ENCODE measurements around the gene ARID3A.
A peak's percentile ranks its signal among the peaks of the same experiment; 100 is the strongest.

ARID3A gene

DNA sequence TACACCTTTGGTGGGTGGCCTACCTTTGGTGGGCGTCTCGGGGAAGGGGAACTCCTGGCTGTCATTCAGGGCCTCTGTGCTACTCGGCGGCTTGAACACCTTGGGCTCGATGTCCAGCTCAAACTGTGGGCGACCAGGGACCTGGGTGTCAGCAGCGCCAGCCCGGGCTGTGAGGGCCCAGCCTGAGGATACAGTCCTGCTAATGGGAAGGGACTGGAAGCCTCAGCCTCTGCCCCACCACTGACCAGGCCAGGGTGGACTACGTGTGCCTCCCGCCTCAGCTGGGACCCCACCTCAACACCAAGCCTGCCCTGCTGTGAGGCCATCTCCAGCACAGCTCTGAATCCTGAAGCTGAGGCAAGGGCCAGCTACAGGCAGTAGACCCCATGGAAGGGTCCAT is 87.4 kb downstream of the ARID3A start:
- Histone ChIP-seq H3K27me3 (no peaks in the 10 kb centered on the region), H4K20me1 (peaks cover 75 to 98% (median 89%) of the 10 kb centered on the region in 11 experiments), H3K4me3 (no peak overlapping the region), H3K9ac (no peak overlapping the region; a peak in 1 of 22 replicates), H3K4me1 (peaks cover 12 to 21% (median 20%) of the 10 kb centered on the region in 10 experiments), H3K9me3 (replicated peaks in 1 of 11) (no peaks in the 10 kb centered on the region), H3K36me3 (peaks cover 72 to 97% (median 84%) of the 10 kb centered on the region in 11 experiments), H3K4me2 (no peak overlapping the region), H3K27ac (no peak overlapping the region)
- no peak for TF ChIP-seq Cebpa-rat (IDR thresholded peaks at IDR 0.05)

DNA sequence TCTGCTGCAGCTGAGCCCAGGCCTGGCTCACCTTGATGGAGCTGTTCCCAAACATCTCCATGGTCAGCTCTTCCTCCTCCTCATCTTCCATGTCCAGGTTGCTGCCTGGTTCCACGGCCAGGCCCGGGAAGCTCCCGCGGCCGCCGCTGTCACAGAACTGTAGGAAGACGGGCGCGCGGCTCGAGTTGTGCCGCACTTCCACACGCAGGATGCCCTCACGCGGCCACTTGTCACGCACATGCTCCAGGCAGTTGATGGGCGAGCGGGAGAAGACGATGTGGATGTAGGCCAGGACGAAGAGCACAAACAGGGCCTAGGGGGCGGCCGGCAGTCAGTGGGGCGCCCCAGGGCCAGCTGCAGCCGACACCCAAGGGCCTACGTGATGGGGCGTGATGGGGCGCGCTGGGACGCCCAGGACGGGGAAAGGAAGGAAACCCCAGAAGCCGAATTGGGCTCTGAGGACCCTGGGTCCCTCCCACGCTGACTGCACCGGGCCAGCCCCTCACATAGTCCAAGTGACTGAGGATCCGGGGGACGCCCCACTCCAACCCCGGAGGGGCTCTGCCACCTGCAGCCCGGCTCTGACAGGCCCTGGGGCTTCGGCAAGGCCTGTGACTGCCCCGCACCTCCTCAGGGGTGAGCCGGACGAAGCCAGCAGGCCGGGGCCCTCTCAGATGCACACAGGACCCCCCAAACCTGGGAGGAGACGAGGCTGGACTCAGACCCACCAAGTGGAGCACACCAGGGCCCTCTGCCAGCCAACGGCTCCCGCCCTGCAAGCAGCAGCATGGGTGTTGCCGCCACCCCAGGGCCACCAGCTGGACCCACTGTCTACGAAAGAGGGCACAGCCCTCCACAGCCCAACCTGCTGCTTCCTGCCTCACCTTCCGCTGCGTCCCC is 88.6 kb downstream of the ARID3A start:
- Histone ChIP-seq H3K4me2 (no peak overlapping the region), H3K9me3 (replicated peaks in 1 of 11) (no peaks in the 10 kb centered on the region), H3K36me3 (peaks cover 61 to 98% (median 84%) of the 10 kb centered on the region in 11 experiments), H3K27ac (no peak overlapping the region), H4K20me1 (peaks cover 87 to 98% (median 90%) of the 10 kb centered on the region in 11 experiments), H3K27me3 (no peaks in the 10 kb centered on the region), H3K4me3 (no peak overlapping the region), H3K4me1 (peaks cover 24 to 33% (median 32%) of the 10 kb centered on the region in 10 experiments), H3K9ac (no peak overlapping the region; a peak in 1 of 22 replicates)
- no peak for TF ChIP-seq Cebpa-rat (IDR thresholded peaks at IDR 0.05)

DNA sequence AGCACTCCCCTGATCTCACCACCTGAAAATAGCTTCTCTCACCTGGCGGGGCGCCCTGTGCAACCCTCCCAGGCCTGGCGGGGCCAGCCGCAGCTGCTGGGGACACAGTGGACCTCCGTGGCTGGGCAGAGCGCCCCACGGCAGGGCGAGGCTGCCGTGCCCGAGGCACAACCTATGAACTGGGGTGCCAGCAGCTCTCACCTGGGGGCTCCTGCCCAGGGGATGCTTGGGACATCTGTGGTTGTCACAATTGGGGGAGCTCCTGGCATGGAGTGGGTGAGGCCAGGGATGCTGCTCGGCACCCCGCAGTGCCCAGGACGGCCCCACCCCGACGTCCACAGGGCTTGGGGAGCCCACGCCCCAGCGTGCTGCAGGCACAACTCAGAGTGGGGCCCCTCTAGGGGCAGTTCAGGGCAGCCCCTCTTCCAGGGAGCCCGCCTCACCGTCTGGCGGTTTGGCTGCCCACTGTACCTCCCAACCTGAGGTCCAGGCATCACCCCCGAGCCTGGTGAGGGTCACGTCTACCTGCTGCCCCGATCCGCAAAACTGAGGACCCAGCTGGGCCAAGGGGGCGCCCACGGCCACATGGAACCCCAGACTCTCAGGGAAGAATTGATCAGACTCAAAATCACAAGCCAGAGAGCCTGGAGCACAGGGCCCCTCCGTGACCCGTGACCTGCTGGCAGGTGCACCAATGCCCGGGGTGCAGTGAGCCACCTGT is 89.4 kb downstream of the ARID3A start:
- H3K36me3 ChIP-seq: peaks cover 53 to 93% (median 77%) of the 10 kb centered on the region in 11 experiments
- H3K27ac ChIP-seq: no peak overlapping the region

DNA sequence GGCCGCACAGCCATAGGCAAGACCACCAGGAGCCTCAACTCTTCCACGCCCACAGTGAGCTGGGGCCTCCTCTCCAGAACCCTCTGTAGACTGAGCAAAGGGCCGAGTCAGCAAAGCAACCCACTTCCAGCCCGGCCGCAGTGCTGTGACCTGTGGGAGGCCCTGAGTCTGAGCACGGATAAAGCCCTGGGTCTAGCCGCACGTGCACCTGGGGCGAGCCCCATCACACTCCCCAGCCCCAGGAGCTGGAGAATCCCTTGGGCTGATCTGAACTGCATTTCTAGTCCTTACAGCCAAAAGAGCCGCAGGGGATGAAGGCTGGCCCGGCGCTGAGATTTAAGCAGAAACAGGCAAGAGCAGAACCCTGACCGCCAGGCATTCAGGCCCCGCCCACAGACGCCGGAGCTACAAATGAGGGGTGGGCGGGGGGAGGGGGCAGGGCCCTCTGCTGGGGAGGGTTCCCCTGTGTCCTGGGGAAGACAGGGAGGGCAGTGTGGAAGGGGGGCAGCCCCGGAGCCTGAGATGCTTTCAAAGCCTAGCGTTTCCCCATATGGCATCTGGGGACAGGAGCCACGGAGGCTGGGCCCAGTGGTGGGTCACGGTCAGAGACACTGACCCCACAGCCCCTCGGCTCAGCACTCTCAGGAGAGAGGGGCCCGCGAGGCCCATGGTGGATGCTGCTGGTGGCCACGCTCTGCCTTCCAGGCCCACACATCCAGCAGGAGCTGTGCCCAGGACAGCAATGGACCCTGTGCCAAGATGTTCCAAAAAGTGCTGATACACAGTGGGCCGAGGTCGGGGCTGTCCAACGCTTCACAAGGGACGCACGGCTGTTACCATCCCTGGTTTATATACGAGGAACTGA is 90.2 kb downstream of the ARID3A start:
- H3K4me2 ChIP-seq: peak overlapping the region in 5 of 11 experiments; percentile 21 to 100 (median 96); a peak in 9 of 22 replicates
- H3K9ac ChIP-seq: peak overlapping the region in 6 of 11 experiments; percentile 29 to 100 (median 98); a peak in 6 of 22 replicates
- peak overlapping the region in 1 of 11 experiments; percentile 37; a peak in 2 of 22 replicates for H3K27ac ChIP-seq
- no peak overlapping the region for H3K4me3 ChIP-seq
- H3K27me3 ChIP-seq: no peaks in the 10 kb centered on the region
- H3K36me3 ChIP-seq: peaks cover 48 to 85% (median 70%) of the 10 kb centered on the region in 11 experiments
- H4K20me1 ChIP-seq: peaks cover 87 to 94% (median 90%) of the 10 kb centered on the region in 11 experiments
- no peak for TF ChIP-seq Cebpa-rat (IDR thresholded peaks at IDR 0.05)
- no peaks in the 10 kb centered on the region for H3K9me3 ChIP-seq (replicated peaks in 1 of 11)
- H3K4me1 ChIP-seq: peaks cover 30 to 38% (median 37%) of the 10 kb centered on the region in 10 experiments

More for the DNA sequence above, 89.4 kb downstream of the ARID3A start:
- H3K27me3 ChIP-seq: no peaks in the 10 kb centered on the region
- peaks cover 88 to 98% (median 90%) of the 10 kb centered on the region in 11 experiments for H4K20me1 ChIP-seq
- H3K4me3 ChIP-seq: no peak overlapping the region
- H3K4me2 ChIP-seq: no peak overlapping the region
- no peak for TF ChIP-seq Cebpa-rat (IDR thresholded peaks at IDR 0.05)
- no peaks in the 10 kb centered on the region for H3K9me3 ChIP-seq (replicated peaks in 1 of 11)
- peaks cover 30 to 38% (median 37%) of the 10 kb centered on the region in 10 experiments for H3K4me1 ChIP-seq
- H3K9ac ChIP-seq: peak overlapping the region in 2 of 11 experiments; percentile 29 to 45; a peak in 1 of 22 replicates

DNA sequence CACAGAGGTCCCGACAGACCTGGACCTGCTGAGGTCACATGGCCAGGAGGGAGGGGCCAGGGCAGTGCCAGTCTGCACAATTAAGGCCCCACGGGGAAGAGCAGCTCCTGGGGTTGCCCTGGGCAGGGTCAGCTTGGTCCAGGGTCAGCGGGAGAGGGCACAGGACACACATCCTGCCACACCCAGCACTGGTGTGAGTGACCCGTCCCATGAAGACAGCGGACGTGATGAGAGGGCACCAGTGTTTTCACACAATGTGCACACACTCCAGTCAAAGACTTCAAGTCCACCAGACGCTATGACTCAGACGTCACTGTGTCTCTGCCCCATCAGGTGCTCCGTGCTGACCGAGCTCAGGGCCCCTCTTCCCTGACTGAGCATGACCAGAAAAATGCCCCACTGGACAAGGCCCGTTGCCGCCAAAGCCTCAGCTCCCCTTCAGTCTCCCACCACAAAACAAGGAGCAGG is 90.8 kb downstream of the ARID3A start:
- H3K9me3 ChIP-seq (replicated peaks in 1 of 11): no peaks in the 10 kb centered on the region
- H3K4me1 ChIP-seq: peaks cover 31 to 40% (median 37%) of the 10 kb centered on the region in 10 experiments
- peak overlapping the region in 10 of 11 experiments; percentile 90 to 100 (median 98); a peak in 14 of 22 replicates for H3K4me2 ChIP-seq
- no peak for TF ChIP-seq Cebpa-rat (IDR thresholded peaks at IDR 0.05)
- H3K27ac ChIP-seq: peak overlapping the region in 2 of 11 experiments; percentile 37 to 95; a peak in 2 of 22 replicates
- peak overlapping the region in 2 of 10 experiments; percentile 86 to 97; a peak in 1 of 20 replicates for H3K4me3 ChIP-seq
- peak overlapping the region; percentile 29 to 100 (median 98); a peak in 12 of 22 replicates for H3K9ac ChIP-seq
- H3K36me3 ChIP-seq: peaks cover 46 to 81% (median 66%) of the 10 kb centered on the region in 11 experiments
- H4K20me1 ChIP-seq: peaks cover 86 to 90% (median 88%) of the 10 kb centered on the region in 11 experiments
- no peaks in the 10 kb centered on the region for H3K27me3 ChIP-seq

DNA sequence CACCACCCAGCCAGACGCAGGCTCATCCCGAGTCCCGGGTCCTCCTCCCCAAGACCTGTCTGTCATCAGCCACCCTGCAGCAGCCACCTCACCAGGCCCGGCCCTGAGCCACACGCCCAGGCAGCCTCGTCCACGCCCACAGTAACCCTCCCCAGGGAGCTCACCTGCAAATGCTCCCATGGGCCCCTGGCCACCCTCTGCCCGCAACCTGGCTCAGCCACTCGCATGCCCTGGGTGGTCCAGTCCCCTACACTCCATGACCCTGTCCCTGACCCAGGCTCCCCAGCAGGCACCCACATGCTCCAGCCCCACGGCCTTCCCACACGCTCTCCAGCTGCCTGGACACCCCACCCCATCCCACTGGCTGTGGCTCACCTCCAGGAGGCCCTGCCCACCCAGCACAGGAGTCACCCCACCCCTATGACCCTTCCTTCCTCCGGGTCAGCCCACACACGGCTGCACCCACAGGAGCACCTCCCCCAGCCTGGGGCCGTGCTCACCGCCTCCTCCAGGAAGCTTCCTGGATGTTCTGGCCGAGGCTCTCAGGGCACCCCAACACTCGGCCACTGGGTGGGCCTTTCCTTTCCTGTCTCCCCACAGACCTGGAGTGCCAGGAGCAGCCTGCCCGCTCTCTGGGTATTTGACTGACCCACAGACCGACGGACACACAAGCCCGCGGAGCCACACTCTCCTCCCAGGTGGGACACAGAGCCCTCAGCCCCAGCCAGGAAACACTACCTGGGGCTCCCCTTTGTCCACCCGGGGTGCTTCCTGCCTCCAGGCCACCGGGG is 91.5 kb downstream of the ARID3A start:
- Histone ChIP-seq H3K4me2 (peak overlapping the region; percentile 90 to 100 (median 99)), H3K9me3 (replicated peaks in 1 of 11) (no peaks in the 10 kb centered on the region), H3K9ac (peak overlapping the region; percentile 95 to 100 (median 98); a peak in 21 of 22 replicates), H4K20me1 (peaks cover 80 to 84% (median 81%) of the 10 kb centered on the region in 11 experiments), H3K4me3 (peak overlapping the region in 6 of 10 experiments; percentile 2 to 97 (median 88); a peak in 6 of 20 replicates), H3K27me3 (no peaks in the 10 kb centered on the region), H3K36me3 (peaks cover 40 to 75% (median 59%) of the 10 kb centered on the region in 11 experiments), H3K27ac (peak overlapping the region in 6 of 11 experiments; percentile 12 to 95 (median 40); a peak in 9 of 22 replicates), H3K4me1 (peaks cover 35 to 46% (median 41%) of the 10 kb centered on the region in 10 experiments)
- TF ChIP-seq Cebpa-rat (IDR thresholded peaks at IDR 0.05): no peak

GRCh38 chr19:1017906-1018305 is 92.1 kb downstream of the ARID3A start:
- Histone ChIP-seq H3K27me3 (no peaks in the 10 kb centered on the region), H3K9ac (peak overlapping the region; percentile 95 to 100 (median 98); a peak in 21 of 22 replicates), H3K4me3 (peak overlapping the region in 7 of 10 experiments; percentile 2 to 97 (median 86); a peak in 7 of 20 replicates), H3K27ac (peak overlapping the region in 7 of 11 experiments; percentile 8 to 95 (median 37); a peak in 10 of 22 replicates), H4K20me1 (peaks cover 75 to 79% (median 76%) of the 10 kb centered on the region in 11 experiments), H3K36me3 (peaks cover 35 to 69% (median 55%) of the 10 kb centered on the region in 11 experiments), H3K9me3 (replicated peaks in 1 of 11) (no peaks in the 10 kb centered on the region), H3K4me2 (peak overlapping the region; percentile 90 to 100 (median 99)), H3K4me1 (peaks cover 37 to 49% (median 45%) of the 10 kb centered on the region in 10 experiments)
- no peak for TF ChIP-seq Cebpa-rat (IDR thresholded peaks at IDR 0.05)
